Stimulated activated CD4-positive, alpha-beta T cell treated with anti-CD3 and anti-CD28 coated beads, Interleukin-15, amount 100 ng/mL, for 1 hour (primary cell): ENCODE measurements around the gene DHRS7B.
"Not testable (repeated sequence)": the region's sequence is repeated elsewhere in the genome, so short reads cannot be mapped to it uniquely, and the experiment has no call there.

Source experiments
- DNase-seq, 2 donors: peaks; one replicate each; pipeline ENCODE4 v3.0.0-alpha.2; 2020; ENCODE audit warnings: low read depth in 1 of 2, low spot score in 1 of 2

The DHRS7B gene

DNA sequence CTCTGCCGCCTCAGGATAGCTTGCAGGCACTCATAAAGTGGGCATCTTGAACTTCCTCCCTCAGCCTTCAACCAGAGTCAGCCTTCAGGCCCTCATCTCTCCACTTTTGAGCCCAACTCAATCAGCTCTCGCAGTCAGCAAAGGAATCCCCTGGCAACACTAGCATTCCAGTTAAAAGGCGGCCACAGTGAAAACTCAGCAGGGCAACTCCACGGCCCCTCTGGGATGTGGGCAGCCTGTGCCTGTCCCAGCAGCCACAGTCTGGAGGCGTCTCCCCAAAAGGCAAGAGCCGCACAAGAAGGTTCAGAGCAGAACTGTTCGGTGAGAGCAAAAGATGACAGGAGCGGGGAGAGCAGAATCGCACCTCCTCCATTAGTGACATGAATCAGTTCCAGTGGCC lies 78.2 kb downstream of the DHRS7B start:
- DNase-seq, result no peak

DNA sequence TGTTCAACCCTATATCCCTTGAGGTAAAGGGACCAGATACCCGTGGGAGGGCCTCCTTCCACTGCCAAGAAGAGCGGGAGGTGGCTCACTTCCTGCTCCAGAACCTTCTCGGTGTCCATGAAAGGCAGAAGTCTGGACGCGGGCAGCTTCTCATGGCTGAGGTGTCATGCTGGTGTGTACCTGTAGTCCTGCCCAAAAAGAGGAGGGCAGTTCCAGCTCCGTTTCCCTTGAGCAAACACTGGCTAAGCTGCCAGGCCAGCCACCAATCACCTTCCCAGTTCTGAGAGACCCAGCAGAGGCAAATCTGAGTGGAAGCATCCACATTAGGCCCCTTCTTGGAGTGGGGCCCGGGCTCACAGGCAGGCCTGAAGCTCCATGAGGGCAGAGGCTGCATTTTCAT lies 81.6 kb downstream of the DHRS7B start:
- no peak for DNase-seq

DNA sequence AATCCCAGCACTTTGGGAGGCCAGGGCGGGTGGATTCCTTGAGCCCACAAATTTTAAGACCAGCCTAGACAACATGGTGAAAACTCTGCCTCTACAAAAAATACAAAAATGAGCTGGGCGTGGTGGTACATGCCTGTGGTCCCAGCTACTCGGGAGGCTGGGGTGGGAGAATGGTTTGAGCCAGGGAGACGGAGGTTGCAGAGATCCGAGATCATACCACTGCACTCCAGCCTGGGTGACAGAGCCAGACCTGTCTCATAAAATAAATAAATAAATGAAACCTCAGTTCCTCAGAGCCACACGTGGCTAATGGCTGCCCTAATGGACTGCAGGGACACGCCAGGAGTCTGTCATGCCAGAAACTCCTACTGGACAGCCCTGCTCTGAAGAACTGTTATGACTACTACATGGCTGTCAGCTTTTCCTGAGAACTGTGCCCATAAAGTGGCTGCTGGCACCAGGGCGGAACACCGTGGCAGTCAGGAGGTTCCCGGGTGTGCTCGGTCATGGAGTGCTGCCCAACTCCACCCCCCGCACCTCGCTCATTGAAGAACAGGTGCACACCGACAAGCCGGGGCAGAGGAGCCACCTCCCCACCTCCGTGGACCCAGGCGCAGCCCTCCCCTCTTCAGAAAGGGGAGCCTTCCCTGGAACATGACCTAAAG lies 82.9 kb downstream of the DHRS7B start:
- no peak for DNase-seq

DNA sequence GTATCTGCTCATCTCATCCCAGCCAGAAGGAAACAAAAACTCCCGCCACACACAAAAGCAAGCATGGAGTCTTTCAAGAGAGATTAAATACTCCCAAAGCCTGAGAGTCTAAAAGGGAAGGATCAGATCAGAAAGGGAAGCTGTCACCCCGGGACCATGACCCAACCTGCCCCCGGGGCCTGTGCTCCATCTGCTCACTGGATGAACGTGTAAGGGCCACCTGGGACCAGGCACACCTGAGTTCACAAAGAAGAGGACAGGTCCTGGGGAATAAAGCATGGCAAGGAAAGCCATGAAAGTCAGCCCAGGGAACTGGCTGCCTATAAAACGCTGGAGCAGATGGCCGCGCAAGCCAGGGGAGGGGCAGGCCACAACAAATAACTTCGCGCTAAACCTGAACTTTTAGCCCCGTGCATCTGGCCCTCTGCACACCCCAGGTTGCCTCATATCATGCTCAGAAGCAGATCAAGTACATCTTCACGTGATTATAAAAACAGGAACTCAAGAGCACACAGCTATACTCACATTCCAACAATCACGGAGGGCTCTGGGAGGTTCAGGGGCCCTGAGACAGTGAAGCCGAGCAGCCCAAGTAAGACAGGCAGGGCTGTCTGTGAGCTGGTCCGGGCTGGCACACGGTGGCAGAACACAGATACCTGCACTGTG lies 83.8 kb downstream of the DHRS7B start:
- no peak for DNase-seq

DNA sequence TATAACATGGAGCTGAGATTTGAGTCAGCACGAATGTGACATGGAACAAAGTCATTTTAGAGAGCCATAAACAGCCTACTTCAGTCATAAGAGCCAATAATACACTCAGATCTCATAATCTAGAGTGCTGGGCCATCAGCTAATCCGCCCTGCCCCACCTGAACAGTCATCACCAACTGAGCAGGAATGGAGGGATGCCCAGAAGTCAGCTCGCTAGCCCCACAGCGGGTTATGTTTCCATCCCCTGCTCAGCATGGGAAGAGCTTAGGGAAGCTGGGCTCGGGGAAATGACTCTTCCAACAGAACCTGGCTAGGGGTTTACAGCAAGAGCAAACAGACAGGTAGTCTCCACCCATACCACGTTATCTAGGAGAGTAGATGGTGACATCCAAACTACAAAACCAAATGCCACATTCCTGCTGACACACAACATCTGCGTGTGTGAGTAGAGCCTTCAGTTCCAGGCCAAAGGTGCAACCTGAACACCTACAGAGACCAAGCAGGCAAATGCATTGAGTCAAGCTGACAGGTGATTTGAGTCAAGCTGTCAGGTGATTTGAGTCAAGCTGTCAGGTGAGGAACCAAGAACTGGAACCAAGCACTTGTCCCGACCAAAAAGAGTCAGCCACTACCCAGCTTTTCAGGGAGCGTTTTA lies 85.2 kb downstream of the DHRS7B start:
- no peak for DNase-seq

DNA sequence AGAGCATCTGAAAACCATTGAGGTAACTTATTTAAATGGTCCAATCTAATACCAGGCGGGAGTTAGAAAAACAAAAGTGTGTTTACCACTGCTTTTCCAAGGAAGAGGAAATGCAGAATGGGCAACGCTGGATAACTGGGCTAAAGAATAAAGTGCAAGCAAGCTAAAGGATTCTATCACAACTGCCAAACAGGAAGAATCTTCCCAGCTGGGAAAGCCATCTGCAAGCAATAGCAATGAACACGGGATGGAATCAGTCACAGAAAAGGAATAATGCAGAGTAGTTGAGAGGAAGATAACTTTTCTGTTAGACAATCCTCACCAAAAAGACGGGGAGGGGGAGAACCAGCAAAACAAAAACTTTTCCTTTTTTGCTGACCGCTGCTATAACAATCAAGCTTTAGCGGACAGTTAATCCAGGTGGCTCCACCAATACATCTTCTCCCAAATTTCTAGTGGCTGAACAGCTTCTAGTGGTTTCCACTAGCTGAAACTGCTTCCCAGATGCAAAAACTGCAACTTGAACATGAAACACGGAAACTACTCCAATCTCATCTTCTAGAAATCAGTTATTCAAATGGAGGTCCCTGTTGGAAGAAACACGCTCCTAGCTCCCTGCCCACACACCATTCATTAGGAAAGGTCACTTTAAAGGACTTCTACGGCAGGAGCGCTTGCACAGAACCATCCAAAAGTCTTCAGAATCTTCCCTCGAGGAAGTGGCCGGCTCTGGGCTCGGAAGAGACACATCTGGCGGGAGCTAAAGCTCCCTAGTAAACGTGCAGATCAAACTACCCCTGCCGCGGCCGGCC lies 86.3 kb downstream of the DHRS7B start:
- DNase-seq, result no peak

DNA sequence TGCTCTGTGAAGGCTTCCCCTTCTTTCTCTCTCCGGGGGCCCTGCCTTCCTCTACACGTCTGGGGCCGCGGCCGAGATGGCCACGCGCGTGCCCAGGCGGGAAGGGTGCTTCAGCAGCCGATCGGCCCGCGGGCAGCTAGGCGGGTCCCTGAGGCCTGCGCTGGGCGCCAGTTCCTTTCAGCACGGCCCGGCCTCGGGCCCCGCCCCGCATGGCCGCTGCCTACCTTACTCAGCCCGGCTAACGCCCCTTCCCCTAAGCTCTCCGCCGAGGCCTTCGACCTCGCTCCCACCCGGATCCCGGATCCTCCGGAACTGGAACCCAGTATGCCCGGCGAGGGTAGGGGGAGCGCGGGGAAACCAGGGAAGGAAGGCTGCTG lies 86.9 kb downstream of the DHRS7B start:
- DNase-seq, result no peak

DNA sequence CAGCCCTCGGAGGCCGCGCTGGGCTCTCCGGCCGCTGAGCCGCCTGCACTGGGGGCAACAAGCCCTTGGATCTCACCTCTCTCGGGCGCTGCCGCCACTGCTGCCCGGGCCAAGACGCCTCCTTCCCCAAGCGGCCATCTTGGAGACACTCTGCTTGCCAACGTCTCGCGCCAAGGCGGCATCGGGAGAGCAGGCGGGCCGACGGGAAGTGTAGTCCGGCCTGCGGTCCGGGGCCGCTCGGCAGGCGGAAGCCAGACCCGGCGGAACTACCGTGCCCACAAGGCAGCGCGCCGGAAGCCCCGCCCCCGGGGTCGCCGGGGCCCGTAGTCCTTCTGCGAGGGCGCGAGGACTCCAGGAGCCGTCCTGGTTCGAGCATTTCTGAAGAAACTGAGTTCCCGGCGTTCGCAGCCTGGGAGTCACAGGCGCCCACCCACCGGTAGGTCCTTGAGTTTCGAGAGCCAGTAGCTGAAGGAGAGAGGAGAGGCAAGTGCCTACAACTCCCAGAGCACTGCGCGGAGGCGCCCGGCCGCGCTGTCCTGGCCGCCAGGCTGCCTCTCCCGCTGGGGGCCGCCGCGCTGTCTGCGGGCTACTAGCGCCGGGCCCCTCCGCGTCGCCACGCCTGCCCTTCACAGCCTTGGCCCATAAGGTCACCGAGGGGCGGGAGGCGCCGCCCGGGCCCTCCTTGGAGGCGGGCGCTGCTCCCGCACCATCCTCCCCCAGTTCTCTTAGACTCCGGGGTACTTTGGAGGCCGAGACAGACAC lies 87.4 kb downstream of the DHRS7B start, which contains the start of gene TMEM11:
Gene TMEM11, minus strand, starts transcription at position 147 of the 762 bp plus-strand sequence. Its CDS starts 9 bp downstream, at position 138.
- peak; percentile 90 to 93 for DNase-seq

DNA sequence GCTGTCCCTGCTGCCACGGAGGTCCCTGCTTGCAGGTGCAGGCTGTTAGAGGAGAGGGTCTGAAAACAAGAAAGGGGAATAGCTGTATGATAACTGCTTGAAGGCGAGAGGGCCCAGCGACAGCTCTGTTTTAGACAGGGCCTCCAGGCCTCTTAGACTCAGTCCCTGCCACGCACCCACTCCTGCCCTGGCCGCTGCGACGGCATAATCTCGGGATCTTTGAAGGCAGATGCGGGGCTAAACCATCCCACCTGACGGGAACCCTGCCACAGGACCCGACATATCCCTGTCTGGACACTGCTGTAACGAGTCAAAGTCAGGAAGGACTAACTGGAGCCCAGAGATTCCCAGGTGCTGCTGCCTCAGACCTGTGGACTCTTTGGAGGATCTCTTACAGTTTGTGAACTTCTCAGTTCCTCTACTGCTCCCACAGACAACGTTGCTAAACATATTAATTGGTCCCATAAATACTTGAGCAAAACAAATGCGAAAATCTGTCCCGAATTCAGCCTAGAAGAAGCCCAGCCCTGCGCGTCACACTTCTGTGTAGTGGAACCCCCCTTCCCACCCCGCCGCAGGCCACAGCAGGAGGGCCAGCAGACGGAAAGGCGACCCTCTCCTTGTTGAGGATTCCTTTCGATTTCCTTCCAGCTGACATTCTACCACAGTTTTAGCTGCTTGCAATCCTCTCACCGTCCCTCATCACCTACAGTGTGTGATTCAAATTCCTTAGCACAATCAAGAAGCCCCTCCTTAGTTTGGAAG lies 88.2 kb downstream of the DHRS7B start:
- DNase-seq, result no peak

DNA sequence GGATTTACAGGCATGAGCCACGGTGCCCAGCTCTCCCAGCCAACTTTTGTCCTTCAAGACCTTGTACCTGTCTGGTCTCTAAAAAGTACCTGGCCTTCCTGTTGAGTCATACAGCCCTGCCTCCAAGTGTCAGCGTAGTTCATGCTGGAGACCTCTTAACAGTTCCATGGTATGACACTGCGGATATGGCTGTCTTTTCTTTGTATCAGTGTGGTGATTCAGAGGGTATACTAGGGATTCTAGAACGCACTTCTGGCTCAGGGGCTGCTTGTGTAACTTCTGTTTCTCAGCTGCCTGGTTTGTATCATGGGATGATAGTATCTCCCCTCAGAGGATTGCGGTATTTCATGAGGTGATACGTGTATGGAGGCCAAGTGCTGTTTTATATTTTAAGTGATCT lies 89.2 kb downstream of the DHRS7B start:
- DNase-seq, result no peak

DNA sequence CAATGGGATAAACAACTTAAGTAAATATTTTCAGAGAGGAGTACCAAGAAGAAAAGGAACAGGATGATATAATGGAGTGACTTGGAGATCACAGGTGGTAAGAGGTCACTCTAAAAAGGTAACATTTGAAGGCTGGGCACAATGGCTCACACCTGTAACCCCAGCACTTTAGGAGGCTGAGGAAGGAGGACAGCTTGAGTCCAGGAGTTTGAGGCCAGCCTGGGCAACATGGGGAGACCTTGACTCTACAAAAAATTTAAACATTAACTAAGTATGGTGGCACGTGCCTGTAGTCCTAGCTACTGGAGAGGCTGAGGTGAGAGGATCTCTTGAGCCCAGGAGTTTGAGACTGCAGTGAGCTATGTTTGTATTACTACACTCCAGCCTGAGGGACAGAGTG lies 90.6 kb downstream of the DHRS7B start:
- no peak for DNase-seq

DNA sequence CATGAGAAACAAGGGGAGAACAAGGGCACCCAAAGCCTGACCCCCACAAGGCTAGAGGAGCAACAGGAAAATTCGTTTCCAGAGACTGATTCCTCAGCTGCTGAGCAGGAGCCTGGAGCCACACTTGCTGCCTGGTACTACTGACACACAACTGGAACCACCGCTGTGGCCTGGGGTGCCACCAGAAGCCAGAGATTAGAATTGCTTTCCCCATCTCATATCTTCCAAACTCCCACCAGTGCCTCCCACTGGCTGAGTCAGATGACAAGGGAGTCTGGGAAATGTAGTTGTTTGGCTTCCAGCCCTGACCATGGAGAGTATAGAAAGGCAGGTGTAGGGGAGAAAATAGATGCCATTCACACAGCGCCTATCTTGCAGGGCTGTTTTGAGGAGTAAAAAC lies 91.3 kb downstream of the DHRS7B start:
- DNase-seq, result peak in 1 of 2 donors; percentile 9

DNA sequence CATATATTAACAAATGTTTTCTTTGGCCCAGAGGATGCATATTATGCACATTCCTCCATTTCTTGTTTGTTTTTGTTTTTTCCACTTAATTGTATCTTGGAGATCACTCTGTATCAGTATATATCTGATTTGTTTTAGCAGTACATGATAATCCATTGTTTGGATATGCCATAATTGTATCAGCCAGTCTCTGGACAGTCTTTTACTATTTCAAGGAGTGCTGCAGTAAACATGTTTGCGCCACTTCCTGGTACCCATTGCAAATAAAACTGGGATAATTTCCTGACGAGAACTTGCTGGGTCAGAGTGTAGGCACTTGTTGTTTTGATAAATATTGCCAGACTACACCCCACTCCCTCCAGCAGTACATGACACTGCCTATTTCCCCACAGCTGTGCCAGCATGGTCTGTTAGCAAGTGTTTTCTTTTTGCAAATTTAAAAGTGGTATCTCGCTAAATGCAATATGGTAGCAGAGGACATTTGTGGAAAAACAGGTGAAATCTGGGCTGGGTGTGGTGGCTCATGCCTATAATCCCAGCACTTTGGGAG lies 92.1 kb downstream of the DHRS7B start:
- no peak for DNase-seq

DNA sequence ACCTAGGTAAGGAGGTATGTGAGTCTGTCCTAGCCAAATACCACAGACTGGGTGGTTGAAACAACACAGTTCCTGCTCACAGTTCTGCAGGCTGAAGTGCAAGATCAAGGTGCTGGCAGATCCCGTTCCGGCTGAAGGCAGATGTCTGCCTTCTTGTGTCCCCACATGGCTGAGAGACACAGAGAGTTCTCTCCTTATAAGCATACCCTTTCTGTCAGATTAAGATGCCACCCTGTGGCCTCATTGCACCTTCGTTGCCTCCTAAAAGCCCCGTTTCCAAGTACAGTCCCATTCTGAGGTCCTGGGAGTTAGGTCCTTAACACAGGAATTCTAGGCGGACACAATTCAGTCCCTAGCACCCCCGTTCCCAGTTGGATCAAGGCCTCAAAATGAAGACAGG lies 96.3 kb downstream of the DHRS7B start:
- DNase-seq, result no peak

DNA sequence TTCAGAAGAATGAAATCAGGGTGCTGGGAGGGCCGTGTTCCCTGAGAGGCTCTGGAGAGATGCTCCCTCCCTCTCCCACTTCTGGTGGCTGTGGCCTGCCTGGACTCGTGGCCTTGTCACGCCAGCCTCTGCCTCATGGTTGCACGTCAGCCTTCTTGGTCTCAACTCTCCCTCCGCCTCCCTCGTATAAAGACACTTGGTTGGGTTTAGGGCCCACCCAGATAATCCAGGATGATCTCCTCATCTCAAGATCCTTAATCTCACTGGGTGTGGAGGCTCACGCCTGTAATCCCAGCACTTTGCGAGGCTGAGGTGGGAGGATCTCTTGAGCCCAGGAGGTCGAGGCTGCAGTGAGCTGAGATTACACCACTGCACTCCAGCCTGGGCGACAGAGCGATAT lies 100.5 kb downstream of the DHRS7B start:
- not testable (repeated sequence) for DNase-seq

DNA sequence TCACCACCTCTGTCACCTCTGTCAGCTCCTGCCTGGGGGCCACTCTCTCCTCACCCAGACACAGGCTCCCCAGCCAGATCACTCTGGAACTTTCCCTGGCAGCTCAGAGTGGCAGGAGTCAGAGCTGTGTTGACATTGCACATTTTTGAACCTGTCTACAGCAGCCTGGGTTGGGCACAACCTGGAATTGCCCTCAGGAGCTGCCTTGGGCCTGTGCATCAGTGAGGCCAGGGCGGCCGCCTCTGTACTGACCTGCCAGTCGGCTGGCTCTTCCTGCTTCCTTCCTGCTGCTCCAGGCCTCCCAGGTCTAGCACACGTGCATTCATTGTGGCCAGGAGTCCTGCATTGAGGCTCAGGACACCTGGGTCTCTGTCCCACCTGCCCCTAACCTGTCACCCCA lies 101.3 kb downstream of the DHRS7B start:
- no peak for DNase-seq

DNA sequence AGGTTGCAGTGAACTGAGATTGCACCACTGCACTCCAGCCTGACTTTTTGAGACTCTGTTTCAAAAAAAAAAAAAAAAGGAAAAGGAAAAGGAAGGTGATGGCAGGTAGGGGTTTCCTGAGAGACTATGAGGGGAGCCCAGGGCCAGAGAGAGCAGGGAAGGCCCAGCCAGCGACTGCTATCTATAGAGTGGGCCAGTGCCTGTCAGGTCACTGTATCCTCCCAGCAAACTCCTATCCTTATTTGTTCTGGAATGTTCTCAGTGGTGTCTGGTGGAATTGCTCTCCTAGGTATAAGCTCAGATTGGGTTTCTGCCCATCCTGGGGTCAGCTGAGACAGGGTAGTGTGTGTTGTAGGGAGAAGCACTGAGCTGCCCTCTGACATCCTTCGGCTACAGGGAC lies 102.1 kb downstream of the DHRS7B start:
- no peak for DNase-seq

DNA sequence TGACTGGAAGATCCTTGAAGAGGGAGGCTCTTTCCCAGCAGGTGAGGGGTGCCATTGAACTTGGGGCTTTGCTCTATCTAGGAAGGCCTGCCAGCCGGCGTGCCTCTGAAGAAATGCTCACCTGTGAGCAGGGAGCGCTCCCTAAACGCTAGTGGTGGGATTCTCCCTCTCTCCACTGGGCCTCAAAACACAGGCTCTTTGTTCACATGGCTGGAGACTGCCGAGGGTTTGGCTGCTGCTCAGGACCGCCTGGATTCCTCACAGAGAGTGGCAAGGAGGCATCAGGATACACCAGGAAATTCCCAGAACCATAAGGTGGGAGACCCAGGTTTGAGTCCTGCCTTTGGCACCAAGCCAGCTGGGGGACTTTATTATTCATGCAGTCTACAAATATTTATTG lies 104.8 kb downstream of the DHRS7B start:
- DNase-seq, result no peak

DNA sequence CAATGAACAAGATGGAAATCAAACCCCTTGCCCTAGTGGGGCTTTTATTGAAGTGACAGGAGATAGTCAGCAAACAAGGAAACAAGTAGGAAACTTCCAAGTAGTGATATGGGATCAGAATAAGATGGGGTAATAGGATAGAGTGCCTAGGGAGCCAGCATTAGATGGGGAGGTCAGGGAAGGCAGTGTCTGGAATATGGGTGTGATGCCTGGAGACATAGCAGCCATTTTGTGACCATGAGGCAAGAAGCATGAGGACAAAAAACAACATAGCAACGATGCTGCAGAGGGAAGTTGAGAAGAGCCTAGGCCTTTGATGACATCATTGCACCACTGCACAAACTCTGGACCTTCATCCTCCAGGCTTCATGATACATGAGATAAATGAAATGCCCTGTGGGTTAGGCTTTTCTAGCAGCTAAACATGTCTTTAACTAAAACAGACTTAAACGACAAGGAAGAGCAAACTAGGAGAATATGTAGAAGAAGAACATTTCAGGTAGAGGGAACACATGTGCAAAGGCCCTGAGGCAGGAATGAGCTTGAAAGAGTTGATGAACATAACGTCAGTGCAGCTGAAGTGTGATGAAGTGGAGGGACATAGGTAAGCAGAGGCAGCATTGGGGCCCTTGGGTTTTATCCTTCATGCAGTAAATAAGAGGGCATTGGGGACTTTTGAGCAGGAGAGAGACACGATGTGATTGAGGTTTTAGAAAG lies 105.4 kb downstream of the DHRS7B start:
- no peak for DNase-seq
